ENCODE results near the gene CTNNA2. TPM values are rescaled to one million over a fixed set of nuclear protein-coding genes. Genes with fewer than 3 reads are reported as not detected.

The CTNNA2 gene
- total RNA-seq, 1 experiment from 2014 or later: not detected

GRCh38 chr2:80324525-80324924 lies 811.7 kb downstream of the CTNNA2 start:
- no peak overlapping the region for H3K4me3 ChIP-seq
- no peaks in the 10 kb centered on the region for H3K4me1 ChIP-seq (replicated peaks; ENCODE audit: insufficient read depth)
- ChIA-PET CTCF (no interaction called here), POLR2A (ENCODE audit: unreplicated experiment) (no interaction called here)
- H3K9me2 ChIP-seq (ENCODE audit: insufficient read depth): no peaks in the 10 kb centered on the region; the same call in 1 of the 2 replicates
- no peaks in the 10 kb centered on the region for H3K9me3 ChIP-seq (ENCODE audit: insufficient read depth, low read depth)
- TF ChIP-seq EZH2 (IDR thresholded peaks at IDR 0.05; ENCODE audit: low read depth): no peak
- TF ChIP-seq CTCF (conservative IDR thresholded peaks at IDR 0.05): no peak
- intact Hi-C loops (cut with micrococcal nuclease; ENCODE audit: unreplicated experiment): no loop called here
- no TSS peak for BruUV-seq (replicated peaks)
- no peak overlapping the region for H3K4me2 ChIP-seq
- no peaks in the 10 kb centered on the region for H3K79me2 ChIP-seq (ENCODE audit: low read depth)
- no peak for DNase-seq
- no peaks in the 10 kb centered on the region for H4K20me1 ChIP-seq (ENCODE audit: insufficient read depth)
- H3K27me3 ChIP-seq (ENCODE audit: insufficient read depth, low read depth): 0 out of 2 replicates have a peak, but pooled peaks cover 10% of the 10 kb centered on the region
- no peaks in the 10 kb centered on the region for H3F3A ChIP-seq (ENCODE audit: insufficient read depth, low read depth)
- H2AFZ ChIP-seq: no peak overlapping the region
- H3K36me3 ChIP-seq (ENCODE audit: low read depth): no peaks in the 10 kb centered on the region
- H3K27ac ChIP-seq: no peak overlapping the region

- no peaks in the 10 kb centered on the region for H3K4me1 ChIP-seq (replicated peaks; ENCODE audit: insufficient read depth)
- H3F3A ChIP-seq (ENCODE audit: insufficient read depth, low read depth): no peaks in the 10 kb centered on the region
- H3K4me3 ChIP-seq: no peak overlapping the region
- no peaks in the 10 kb centered on the region for H3K9me3 ChIP-seq (ENCODE audit: insufficient read depth, low read depth)
- no peaks in the 10 kb centered on the region for H4K20me1 ChIP-seq (ENCODE audit: insufficient read depth)
- CTCF ChIA-PET: no interaction called here
- H3K9me2 ChIP-seq (ENCODE audit: insufficient read depth): no peaks in the 10 kb centered on the region
- intact Hi-C loops (cut with micrococcal nuclease; ENCODE audit: unreplicated experiment): no loop called here
- POLR2A ChIA-PET (ENCODE audit: unreplicated experiment): no interaction called here
- 0 out of 2 replicates have a peak, but pooled peaks cover 14% of the 10 kb centered on the region for H3K27me3 ChIP-seq (ENCODE audit: insufficient read depth, low read depth)
- H3K4me2 ChIP-seq: no peak overlapping the region
- H2AFZ ChIP-seq: no peak overlapping the region
- no peak for DNase-seq
- H3K79me2 ChIP-seq (ENCODE audit: low read depth): no peaks in the 10 kb centered on the region
- H3K27ac ChIP-seq: no peak overlapping the region
- TF ChIP-seq CTCF (conservative IDR thresholded peaks at IDR 0.05) (peak; percentile 54), EZH2 (IDR thresholded peaks at IDR 0.05; ENCODE audit: low read depth) (no peak)
- BruUV-seq (replicated peaks): no TSS peak
- no peaks in the 10 kb centered on the region for H3K36me3 ChIP-seq (ENCODE audit: low read depth)
These were observed 813.4 kb downstream of the CTNNA2 start for GRCh38 chr2:80326214-80326613.

- CTCF ChIA-PET: no interaction called here
These were observed 814.0 kb downstream of the CTNNA2 start for GRCh38 chr2:80326861-80327260.

More at GRCh38 chr2:80326861-80327260, 814.0 kb downstream of the CTNNA2 start:
- Histone ChIP-seq H3K27me3 (ENCODE audit: insufficient read depth, low read depth) (0 out of 2 replicates have a peak, but pooled peaks cover 14% of the 10 kb centered on the region), H4K20me1 (ENCODE audit: insufficient read depth) (no peaks in the 10 kb centered on the region), H3K36me3 (ENCODE audit: low read depth) (no peaks in the 10 kb centered on the region), H3K79me2 (ENCODE audit: low read depth) (no peaks in the 10 kb centered on the region), H3K9me2 (ENCODE audit: insufficient read depth) (no peaks in the 10 kb centered on the region), H3K9me3 (ENCODE audit: insufficient read depth, low read depth) (no peaks in the 10 kb centered on the region), H3K4me1 (replicated peaks; ENCODE audit: insufficient read depth) (no peaks in the 10 kb centered on the region), H3K4me2 (no peak overlapping the region), H2AFZ (no peak overlapping the region), H3K4me3 (no peak overlapping the region), H3F3A (ENCODE audit: insufficient read depth, low read depth) (no peaks in the 10 kb centered on the region), H3K27ac (no peak overlapping the region)
- POLR2A ChIA-PET (ENCODE audit: unreplicated experiment): no interaction called here
- no TSS peak for BruUV-seq (replicated peaks)
- TF ChIP-seq CTCF (conservative IDR thresholded peaks at IDR 0.05) (no peak), EZH2 (IDR thresholded peaks at IDR 0.05; ENCODE audit: low read depth) (no peak)
- intact Hi-C loops (cut with micrococcal nuclease; ENCODE audit: unreplicated experiment): no loop called here
- DNase-seq: no peak

Measured in PC-9 (cell line).